PC-3 (cell line): Measurements from ENCODE around the gene TJAP1. TPM values are rescaled to one million over a fixed set of nuclear protein-coding genes. Genes with fewer than 3 reads are reported as not detected.

Experiments
- ATAC-seq: fragments of 200-7000 bp; cut with Tn5 transposase; 2 replicates; pipeline ENCODE4 v1.9.1; 2020; ENCODE audit warnings: mild to moderate bottlenecking, moderate library complexity
- BruUV-seq: library from RNA; stranded (reverse); fragments of 400-500 nt; replicated peaks from 2 replicates; lab custom pipeline; 2021; lab: Mats Ljungman, UMichigan
- CTCF ChIA-PET: fragments of 300-600 bp; sonication (Branson Sonifier 250); formaldehyde crosslinking; loops from one replicate; lab custom pipeline; 2022; ENCODE audit warnings: antibody characterized with exemption; lab: Charles Lee
- POLR2A ChIA-PET: fragments of 300-600 bp; sonication (Branson Sonifier 250); formaldehyde crosslinking; loops from one replicate; lab custom pipeline; 2022; ENCODE audit warnings: antibody characterized with exemption; ENCODE audit not compliant: unreplicated experiment; lab: Charles Lee
- DNase-seq: peaks from one replicate; pipeline ENCODE4 v3.0.0-alpha.2; 2015
- H2AFZ ChIP-seq: fragments of 300-600 bp; sonication (generic); 2 replicates; pipeline ENCODE4 v1.6.0; 2016; ENCODE audit warnings: antibody characterized with exemption, low read length
- H3F3A ChIP-seq: fragments of 300-600 bp; sonication (generic); one replicate; pipeline ENCODE4 v1.6.0; 2017; ENCODE audit warnings: antibody characterized with exemption, low read length, control low read depth, mild to moderate bottlenecking; ENCODE audit not compliant: unreplicated experiment
- H3K27ac ChIP-seq: fragments of 300-600 bp; sonication (generic); 2 replicates; pipeline ENCODE4 v1.5.1; 2016; ENCODE audit warnings: mild to moderate bottlenecking, low read length
- H3K27me3 ChIP-seq: fragments of 300-600 bp; sonication (generic); 2 replicates; pipeline ENCODE4 v1.6.1; 2016; ENCODE audit warnings: low read length, mixed read lengths
- H3K36me3 ChIP-seq: fragments of 300-600 bp; sonication (generic); 2 replicates; pipeline ENCODE4 v1.6.1; 2016; ENCODE audit warnings: low read depth, mixed run types, low read length, mixed read lengths
- H3K4me1 ChIP-seq: fragments of 300-600 bp; sonication (generic); 2 replicates; pipeline ENCODE4 v1.5.1; 2016; ENCODE audit warnings: low read length; ENCODE audit not compliant: insufficient read depth
- H3K4me2 ChIP-seq: fragments of 300-600 bp; sonication (generic); 2 replicates; pipeline ENCODE4 v1.6.0; 2016; ENCODE audit warnings: low read length
- H3K4me3 ChIP-seq: fragments of 300-600 bp; sonication (generic); 2 replicates; pipeline ENCODE4 v1.5.1; 2016; ENCODE audit warnings: mild to moderate bottlenecking, low read length, mixed read lengths
- H3K79me2 ChIP-seq: fragments of 300-600 bp; sonication (generic); 2 replicates; pipeline ENCODE4 v1.6.1; 2017; ENCODE audit warnings: low read length, mixed read lengths
- H3K9ac ChIP-seq: fragments of 300-600 bp; sonication (generic); 2 replicates; pipeline ENCODE4 v1.6.0; 2016; ENCODE audit warnings: mild to moderate bottlenecking, low read length
- H3K9me2 ChIP-seq: fragments of 300-600 bp; sonication (generic); replicated peaks from 2 replicates; pipeline ENCODE4 v1.6.1; 2016; ENCODE audit warnings: mixed run types, low read length, mixed read lengths
- H3K9me3 ChIP-seq: fragments of 300-600 bp; sonication (generic); 2 replicates; pipeline ENCODE4 v1.6.1; 2016; ENCODE audit warnings: low read length, mixed read lengths
- H4K20me1 ChIP-seq: fragments of 300-600 bp; sonication (generic); 2 replicates; pipeline ENCODE4 v1.6.1; 2016; ENCODE audit warnings: low read length, mixed read lengths
- CTCF ChIP-seq: fragments of 300-600 bp; sonication (generic); conservative IDR thresholded peaks from 2 replicates; pipeline ENCODE4 v1.5.1; 2017; ENCODE audit warnings: antibody characterized with exemption, low read depth, mild to moderate bottlenecking, low read length
- EZH2 ChIP-seq: fragments of 300-600 bp; sonication (generic); IDR thresholded peaks from one replicate; pipeline ENCODE4 v1.6.1; 2017; ENCODE audit warnings: antibody characterized with exemption, mild to moderate bottlenecking, low read length; ENCODE audit not compliant: unreplicated experiment
- EZH2phosphoT487 ChIP-seq: fragments of 300-600 bp; sonication (generic); IDR thresholded peaks from 2 replicates; pipeline ENCODE4 v1.6.1; 2018; ENCODE audit warnings: mild to moderate bottlenecking, antibody characterized with exemption, low read length, borderline replicate concordance
- intact Hi-C: fragments of 100-400 bp; cut with micrococcal nuclease; formaldehyde crosslinking; loops from 2 replicates; pipeline ENCODE4 v1.9.0; 2023
- total RNA-seq: library from RNA; depleted of rRNA; stranded (reverse); fragments of >200 nt; gene quantifications from 2 replicates; pipeline ENCODE4 v1.2.3, GENCODE V29; 2014

The TJAP1 gene
- total RNA-seq, 1 experiment from 2014 or later, result 28.5 TPM

- no peak overlapping the region for H3K4me3 ChIP-seq
- H3K4me1 ChIP-seq, result no peaks in the 10 kb centered on the region
- no peak overlapping the region for H2AFZ ChIP-seq
- H3K9ac ChIP-seq, result no peak overlapping the region
- no TSS peak for BruUV-seq
- no peaks in the 10 kb centered on the region for H3K9me3 ChIP-seq
- H3K27ac ChIP-seq, result no peak overlapping the region
- peaks cover 6% of the 10 kb centered on the region; the same call in 1 of the 2 replicates for H4K20me1 ChIP-seq
- H3K9me2 ChIP-seq, result no peaks in the 10 kb centered on the region
- TF ChIP-seq EZH2, result no peak
- TF ChIP-seq EZH2phosphoT487, result no peak
- no peak for TF ChIP-seq CTCF
- no peaks in the 10 kb centered on the region for H3K27me3 ChIP-seq
- H3K36me3 ChIP-seq, result no peaks in the 10 kb centered on the region
- intact Hi-C loops, result no loop called here
- no peak for DNase-seq
- CTCF ChIA-PET, result no interaction called here
- no peak overlapping the region for H3K4me2 ChIP-seq
- POLR2A ChIA-PET, result no interaction called here
- ATAC-seq, result no peak
- H3F3A ChIP-seq, result no peaks in the 10 kb centered on the region
- peaks cover 61% of the 10 kb centered on the region for H3K79me2 ChIP-seq
These were observed 12.1 kb downstream of the TJAP1 start for GRCh38 chr6:43489277-43490072.

GRCh38 chr6:43490523-43490939, 13.2 kb downstream of the TJAP1 start:
- ChIA-PET POLR2A (no interaction called here), CTCF (no interaction called here)
- TF ChIP-seq EZH2 (no peak), CTCF (no peak), EZH2phosphoT487 (no peak)
- no peaks in the 10 kb centered on the region for H3K9me2 ChIP-seq
- peaks cover 4% of the 10 kb centered on the region; the same call in 1 of the 2 replicates for H3K4me1 ChIP-seq
- H3K4me3 ChIP-seq, result no peak overlapping the region
- H3F3A ChIP-seq, result no peaks in the 10 kb centered on the region
- no peak overlapping the region for H3K4me2 ChIP-seq
- no peaks in the 10 kb centered on the region for H3K36me3 ChIP-seq
- H3K9ac ChIP-seq, result no peak overlapping the region
- no TSS peak for BruUV-seq
- H3K9me3 ChIP-seq, result no peaks in the 10 kb centered on the region
- H3K27me3 ChIP-seq, result no peaks in the 10 kb centered on the region
- no peak overlapping the region for H3K27ac ChIP-seq
- peaks cover 10% of the 10 kb centered on the region; the same call in 1 of the 2 replicates for H4K20me1 ChIP-seq
- ATAC-seq (no peak), DNase-seq (no peak)
- intact Hi-C loops, result no loop called here
- H3K79me2 ChIP-seq, result peaks cover 58% of the 10 kb centered on the region
- H2AFZ ChIP-seq, result no peak overlapping the region
